ENCODE measurements around the gene SPINT2.

DNA sequence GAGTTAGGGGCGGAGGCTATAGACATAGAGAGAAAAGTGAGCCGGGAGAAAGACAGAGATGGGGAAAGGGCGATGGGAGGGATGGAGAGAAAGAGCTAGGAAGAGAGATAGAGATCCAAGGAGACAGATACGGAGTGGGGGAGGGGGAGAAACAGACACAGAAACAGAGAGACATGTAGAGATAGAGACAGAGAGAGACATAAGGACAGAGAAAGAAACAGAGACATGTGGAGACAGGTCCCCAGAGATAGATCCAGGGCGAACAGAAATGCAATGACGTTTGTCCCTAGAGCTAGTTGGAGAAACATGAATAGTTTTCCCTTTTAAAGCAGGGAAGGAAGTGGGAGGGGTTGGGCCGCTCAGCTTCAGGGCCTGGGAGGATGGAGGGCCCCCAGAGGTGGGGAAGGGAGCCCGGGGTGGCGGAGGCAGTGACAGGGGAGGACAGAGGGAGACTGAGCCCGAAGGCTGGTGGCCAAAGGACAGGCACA, 12.8 kb upstream of the SPINT2 start:
- TF ChIP-seq, protein P1, sequence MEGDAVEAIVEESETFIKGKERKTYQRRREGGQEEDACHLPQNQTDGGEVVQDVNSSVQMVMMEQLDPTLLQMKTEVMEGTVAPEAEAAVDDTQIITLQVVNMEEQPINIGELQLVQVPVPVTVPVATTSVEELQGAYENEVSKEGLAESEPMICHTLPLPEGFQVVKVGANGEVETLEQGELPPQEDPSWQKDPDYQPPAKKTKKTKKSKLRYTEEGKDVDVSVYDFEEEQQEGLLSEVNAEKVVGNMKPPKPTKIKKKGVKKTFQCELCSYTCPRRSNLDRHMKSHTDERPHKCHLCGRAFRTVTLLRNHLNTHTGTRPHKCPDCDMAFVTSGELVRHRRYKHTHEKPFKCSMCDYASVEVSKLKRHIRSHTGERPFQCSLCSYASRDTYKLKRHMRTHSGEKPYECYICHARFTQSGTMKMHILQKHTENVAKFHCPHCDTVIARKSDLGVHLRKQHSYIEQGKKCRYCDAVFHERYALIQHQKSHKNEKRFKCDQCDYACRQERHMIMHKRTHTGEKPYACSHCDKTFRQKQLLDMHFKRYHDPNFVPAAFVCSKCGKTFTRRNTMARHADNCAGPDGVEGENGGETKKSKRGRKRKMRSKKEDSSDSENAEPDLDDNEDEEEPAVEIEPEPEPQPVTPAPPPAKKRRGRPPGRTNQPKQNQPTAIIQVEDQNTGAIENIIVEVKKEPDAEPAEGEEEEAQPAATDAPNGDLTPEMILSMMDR (IDR thresholded peaks at IDR 0.05), result no peak
- peak in 1 of 2 donors; percentile 73 for TF ChIP-seq POLR2A (IDR thresholded peaks at IDR 0.05)
